Stimulated activated CD4-positive, alpha-beta T cell treated with anti-CD3 and anti-CD28 coated beads, Interleukin-4, amount 100 ng/mL, for 4 hours (primary cell): ENCODE data around the gene MALAT1.
"Not testable (repeated sequence)": the region's sequence is repeated elsewhere in the genome, so short reads cannot be mapped to it uniquely, and the experiment has no call there.

ENCODE experiments used
- DNase-seq, 2 experiments: peaks; one replicate each; pipeline ENCODE4 v3.0.0-alpha.2; 2020

Gene MALAT1

DNA sequence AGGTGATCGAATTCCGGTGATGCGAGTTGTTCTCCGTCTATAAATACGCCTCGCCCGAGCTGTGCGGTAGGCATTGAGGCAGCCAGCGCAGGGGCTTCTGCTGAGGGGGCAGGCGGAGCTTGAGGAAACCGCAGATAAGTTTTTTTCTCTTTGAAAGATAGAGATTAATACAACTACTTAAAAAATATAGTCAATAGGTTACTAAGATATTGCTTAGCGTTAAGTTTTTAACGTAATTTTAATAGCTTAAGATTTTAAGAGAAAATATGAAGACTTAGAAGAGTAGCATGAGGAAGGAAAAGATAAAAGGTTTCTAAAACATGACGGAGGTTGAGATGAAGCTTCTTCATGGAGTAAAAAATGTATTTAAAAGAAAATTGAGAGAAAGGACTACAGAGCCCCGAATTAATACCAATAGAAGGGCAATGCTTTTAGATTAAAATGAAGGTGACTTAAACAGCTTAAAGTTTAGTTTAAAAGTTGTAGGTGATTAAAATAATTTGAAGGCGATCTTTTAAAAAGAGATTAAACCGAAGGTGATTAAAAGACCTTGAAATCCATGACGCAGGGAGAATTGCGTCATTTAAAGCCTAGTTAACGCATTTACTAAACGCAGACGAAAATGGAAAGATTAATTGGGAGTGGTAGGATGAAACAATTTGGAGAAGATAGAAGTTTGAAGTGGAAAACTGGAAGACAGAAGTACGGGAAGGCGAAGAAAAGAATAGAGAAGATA lies at the start of gene MALAT1:
MALAT1 (plus strand) TSS at position 69 of the 736 bp plus-strand sequence.
- peak; percentile 90 to 92 for DNase-seq

GRCh38 chr11:65451301-65451700 lies 47.5 kb upstream of the MALAT1 start:
- not testable (repeated sequence) for DNase-seq

- DNase-seq = not testable (repeated sequence)
Measured at GRCh38 chr11:65452259-65452658, 46.6 kb upstream of the MALAT1 start.

DNA sequence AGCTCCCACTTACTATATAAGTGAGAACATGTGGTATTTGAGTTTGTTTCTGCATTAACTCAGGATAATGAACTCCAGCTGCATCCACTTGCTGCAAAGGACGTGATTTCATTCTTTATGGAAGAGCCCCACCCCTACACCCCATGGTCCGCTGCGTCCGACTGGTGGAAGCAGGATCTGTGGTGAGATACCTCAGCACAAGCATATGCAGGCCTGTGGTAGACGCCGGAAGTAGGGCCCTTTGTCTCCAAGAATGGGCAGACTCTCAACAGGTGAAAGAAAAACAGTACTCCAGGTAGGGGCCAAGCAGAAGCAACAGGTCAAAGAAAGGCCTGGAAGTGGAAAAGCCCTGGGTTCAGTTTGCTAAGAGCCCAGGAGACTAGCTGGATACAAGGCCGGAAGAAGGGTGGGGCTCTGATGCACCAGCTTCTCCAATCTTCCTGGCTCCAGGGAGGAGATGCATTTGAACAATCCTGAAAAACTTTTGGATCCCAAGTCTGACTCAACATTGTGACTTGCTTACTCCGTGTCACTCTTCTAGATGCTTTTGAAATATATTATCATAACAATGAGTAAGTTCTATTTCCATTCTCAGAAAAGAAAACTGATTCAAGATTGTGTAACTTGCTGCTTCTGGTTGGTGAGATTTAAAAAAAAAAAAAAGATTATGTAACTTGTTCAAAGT lies 45.9 kb upstream of the MALAT1 start:
- DNase-seq = no peak

DNA sequence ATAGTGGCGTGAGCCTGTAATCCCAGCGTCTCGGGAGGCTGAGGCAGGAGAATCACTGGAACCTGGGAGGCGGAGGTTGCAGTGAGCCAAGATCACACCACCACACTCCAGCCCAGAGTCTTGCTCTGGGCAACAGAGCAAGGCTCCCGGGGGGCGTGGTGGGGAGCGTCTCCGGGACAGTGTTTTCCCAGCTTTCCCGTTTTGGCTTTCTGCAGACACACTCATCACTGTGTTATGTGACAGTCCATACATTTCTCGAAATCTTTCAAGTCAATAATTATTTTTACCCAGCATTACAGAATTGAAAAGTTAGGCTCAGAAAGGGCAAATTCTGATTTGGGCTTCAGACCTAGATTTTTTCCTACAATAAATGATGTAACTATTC lies 44.5 kb upstream of the MALAT1 start:
- DNase-seq = no peak

DNA sequence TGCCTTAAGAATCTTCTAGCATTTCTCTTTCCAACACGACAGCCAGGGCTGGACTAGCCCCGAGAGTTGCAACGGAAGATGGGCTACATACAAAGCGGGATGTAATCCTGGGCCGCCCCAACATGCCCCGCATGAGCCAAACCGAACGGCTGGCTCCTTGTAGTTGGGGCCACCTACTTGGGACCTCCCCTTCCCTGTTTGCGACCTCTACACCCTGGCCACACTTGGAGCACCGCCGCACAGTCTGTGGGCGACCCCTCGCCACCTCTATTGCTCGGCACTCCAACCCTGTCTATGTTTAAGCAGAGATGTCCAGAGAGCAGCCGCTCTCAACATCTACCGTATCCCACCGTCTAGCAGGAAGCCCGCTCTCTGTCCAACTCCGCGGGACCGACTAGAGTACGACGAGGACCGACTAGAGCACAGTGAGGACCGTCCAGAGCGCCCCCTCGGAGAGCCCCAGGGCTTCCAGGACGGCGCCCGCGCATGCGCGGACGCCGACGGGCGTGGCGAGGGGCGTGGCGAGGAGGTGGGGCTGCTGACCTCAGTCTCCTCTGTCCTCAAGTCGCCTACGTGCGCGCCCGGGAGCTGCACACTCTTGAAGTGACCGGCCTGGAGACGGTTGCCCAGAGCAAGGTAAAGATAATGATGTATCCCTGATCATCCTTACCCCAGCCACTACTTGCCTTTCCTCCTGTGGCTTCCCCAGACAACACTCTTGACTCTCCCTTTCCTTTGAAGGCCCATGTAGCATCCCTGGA lies 44.0 kb upstream of the MALAT1 start:
- peak; percentile 74 to 79 for DNase-seq

GRCh38 chr11:65456418-65456817 lies 42.4 kb upstream of the MALAT1 start:
- DNase-seq = no peak

- DNase-seq = no peak
Measured at GRCh38 chr11:65459552-65459951, 39.3 kb upstream of the MALAT1 start.

DNA sequence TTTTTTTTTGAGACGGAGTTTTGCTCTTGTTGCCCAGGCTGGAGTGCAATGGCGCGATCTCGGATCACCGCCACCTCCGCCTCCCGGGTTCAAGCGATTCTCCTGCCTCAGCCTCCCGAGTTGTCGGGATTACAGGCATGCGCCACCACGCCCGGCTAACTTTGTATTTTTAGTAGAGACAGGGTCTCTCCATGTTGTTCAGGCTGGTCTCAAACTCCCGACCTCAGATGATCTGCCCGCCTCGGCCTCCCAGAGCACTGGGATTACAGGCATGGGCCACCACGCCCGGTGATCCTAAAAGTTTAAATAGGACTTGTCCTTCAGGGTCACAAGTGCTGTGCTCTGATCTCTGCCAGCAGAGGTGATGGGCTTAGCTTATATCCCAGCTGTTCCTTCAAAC lies 33.4 kb upstream of the MALAT1 start:
- DNase-seq = not testable (repeated sequence)

DNA sequence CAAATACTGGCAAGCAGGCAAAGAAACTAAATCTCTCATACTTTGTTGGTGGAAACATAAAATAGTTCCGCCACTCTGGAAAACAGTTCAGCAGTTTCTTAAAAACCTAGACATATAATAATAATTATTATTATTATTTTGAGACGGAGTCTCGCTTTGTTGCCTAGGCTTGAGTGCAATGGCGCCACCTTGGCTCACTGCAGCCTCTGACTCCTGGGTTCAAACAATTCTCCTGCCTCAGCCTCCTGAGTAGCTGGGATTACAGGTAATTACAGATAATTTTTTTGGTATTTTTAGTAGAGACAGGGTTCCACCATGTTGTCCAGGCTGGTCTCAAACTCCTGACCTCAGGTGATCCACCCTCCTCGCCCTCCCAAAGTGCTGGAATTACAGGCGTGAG lies 31.5 kb upstream of the MALAT1 start:
- DNase-seq = not testable (repeated sequence)

DNA sequence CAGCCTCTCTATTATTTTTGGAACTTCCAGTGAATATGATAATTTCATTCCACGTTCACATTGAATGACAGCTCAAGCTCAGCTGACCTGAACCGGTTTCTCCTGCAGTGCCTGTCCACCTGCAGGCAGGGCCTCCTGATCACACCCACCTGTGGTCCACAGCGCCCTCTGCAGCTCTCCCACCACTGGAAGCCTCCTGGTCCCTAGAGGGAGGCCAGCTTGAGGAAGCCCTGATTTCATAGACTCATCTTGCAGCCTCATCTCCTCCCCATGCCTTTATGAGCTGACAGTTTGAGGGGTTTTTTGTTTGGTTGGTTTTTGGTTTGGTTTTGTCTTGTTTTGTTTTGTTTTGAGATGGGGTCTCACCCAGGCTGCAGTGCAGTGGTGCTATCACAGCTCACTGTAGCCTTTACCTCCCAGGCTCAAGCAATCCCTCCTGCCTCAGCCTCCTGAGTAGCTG lies 29.9 kb upstream of the MALAT1 start:
- DNase-seq = peak in 1 of 2 experiments; percentile 23

- no peak for DNase-seq
Measured at GRCh38 chr11:65470433-65471049, 28.3 kb upstream of the MALAT1 start.

DNA sequence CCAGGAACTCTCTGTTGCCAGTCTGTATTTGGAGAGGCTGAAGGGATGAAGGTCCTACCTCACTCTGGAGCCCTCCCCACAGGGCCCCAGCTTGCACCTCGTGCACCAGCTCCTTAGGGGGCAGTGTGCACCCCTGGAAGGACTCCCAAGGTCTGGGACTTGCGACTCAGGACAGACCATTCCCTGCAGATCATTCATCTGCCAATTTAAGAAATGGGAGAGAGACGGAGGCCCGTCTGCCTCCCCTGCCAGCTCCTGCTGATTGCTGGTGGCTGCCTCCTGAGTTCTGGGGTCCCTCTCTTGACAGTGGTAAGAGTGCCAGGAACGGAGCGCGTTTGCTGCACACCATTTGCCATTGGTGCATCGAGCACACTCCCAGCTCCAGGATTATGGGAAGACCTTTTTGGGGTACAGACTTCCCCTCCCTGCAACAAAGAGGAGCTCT lies 27.4 kb upstream of the MALAT1 start:
- no peak for DNase-seq

- not testable (repeated sequence) for DNase-seq
Measured at GRCh38 chr11:65472588-65473277, 26.1 kb upstream of the MALAT1 start.

DNA sequence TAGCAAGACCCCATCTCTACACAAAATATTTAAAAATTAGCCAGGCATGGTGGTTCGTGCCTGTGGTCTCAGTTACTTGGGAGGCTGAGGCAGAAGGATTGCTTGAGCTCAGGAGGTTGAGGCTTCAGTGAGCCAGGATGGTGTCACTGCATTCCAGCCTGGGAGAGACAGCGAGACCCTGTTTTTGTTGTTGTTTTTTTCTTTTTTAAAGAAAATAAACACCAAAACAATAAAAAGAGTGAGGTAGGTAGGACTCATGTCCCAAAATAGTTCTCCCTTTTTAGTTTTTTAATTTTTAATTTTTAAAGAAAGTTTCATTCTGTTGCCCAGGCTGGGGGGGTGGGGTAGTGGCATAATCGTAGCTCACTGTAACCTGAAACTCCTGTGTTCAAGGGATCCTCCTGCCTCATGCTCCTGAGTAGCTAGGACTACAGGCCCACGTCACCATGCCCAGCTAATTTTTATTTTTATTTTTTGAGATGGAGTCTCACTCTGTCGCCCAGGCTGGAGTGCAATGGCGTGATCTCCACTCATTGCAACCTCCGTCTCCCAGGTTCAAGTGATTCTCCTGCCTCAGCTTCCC lies 25.5 kb upstream of the MALAT1 start:
- DNase-seq = no peak

DNA sequence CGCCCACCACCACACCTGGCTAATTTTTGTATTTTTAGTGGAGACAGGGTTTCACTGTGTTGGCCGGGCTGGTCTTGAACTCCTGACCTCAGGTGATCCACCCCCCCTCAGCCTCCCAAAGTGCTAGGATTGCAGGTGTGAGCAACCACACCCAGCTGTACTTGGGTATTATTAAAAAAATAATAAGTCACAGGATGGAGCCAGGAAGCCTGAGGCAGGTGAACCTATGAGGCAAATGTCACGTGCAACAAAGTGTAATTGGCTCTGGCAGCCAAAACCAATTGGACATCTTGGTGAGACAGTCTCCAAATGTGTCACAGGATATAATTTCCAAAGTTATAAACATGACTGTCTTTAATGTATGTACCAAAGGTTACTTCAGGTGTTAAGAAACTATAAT lies 24.0 kb upstream of the MALAT1 start:
- no peak for DNase-seq

DNA sequence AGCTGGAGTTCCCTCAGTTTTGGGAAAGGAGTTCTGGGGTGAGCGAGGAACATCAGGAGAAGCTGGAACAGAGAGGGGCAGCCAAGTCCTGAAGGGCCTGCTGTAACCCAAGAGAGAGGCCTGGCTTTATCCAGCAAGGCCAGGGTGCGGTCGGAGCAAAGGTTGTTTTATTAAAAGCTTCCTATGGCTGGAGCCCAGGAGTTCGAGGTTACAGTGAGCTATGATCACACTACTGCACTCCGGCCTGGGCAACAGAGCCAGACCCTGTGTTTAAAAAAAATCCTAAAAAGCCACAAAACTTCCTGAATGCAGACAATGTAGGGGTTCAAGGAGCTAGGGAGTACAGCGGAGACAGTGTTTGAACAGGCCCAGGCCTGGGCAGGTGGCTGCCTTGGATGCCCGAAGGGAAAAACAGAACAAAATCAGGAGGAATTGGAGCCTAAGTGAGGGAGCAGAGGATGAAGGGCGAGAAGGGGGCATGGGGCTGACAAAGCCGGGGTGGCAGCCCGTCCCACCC lies 22.2 kb upstream of the MALAT1 start:
- DNase-seq = no peak

DNA sequence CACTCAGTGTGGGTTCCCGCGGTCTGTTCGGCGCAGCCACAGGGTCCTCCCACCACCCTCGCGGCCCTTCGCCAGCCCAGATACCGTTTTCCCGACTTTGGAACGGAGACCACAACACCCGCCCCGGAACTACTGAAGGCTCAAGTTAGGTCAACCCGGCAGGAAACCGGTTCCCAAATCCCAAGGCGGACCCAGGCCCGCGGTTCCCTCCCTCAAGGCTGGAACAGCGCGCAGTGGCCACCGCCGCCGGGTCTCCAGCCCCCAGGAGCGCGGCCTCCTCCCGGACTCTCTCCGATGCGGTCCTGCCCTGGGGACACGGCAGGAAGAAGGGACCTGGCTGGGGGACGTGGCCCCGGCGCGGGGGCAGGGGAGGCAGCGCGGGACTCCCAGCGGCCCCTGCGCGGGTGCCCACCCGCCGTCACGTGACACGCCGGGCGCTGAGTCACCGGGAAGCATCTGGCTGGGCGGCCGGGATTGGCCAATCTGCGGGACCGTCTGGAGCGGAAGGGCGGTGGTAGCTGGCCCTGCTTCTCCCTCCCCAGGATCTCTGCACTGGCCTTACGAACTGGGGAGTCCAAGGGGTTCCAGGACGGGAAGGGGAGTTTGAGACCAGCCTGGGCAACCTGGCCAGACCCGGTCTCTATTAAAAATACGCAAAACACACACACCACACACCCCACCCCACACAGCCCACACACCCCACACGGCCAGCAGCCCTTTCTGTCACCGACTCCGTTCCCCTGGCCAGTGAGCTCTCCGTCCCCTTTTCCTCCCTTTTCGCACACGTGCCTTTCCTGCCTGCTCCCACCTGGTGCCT lies 21.5 kb upstream of the MALAT1 start:
- peak; percentile 91 to 92 for DNase-seq

- no peak for DNase-seq
Measured at GRCh38 chr11:65478388-65479183, 20.3 kb upstream of the MALAT1 start.
